Tibial artery (tissue), 4 donors: ENCODE data around the gene TBC1D9B.

ENCODE experiments used
- DNase-seq, 2 donors: peaks; one replicate each; pipeline ENCODE4 v3.0.0-alpha.2; 2019
- H3K27ac ChIP-seq, 2 donors: fragments of 200-600 bp; sonication (generic) in 1 of 2; 1 replicate in 1 of 2; 2 replicates in 1 of 2; pipeline ENCODE4 v1.5.1; 2018 to 2019; ENCODE audit warnings: mild to moderate bottlenecking in 1 of 2
- H3K27me3 ChIP-seq, 2 donors: fragments of 200-600 bp; sonication (generic) in 1 of 2; one replicate each; pipeline versions ENCODE4 v1.5.1 to v1.6.0; 2016 to 2019
- H3K36me3 ChIP-seq, 3 donors: fragments of 200-600 bp; sonication (generic) in 2 of 3; one replicate each; pipeline ENCODE4 v1.5.1; 2016 to 2019; ENCODE audit warnings: mild to moderate bottlenecking in 2 of 3
- H3K4me1 ChIP-seq, 4 donors: fragments of 200-600 bp; sonication (generic) in 2 of 4; 1 replicate in 3 of 4; 2 replicates in 1 of 4; pipeline ENCODE4 v1.5.1; 2016 to 2019
- H3K4me3 ChIP-seq, 2 donors: fragments of 200-600 bp; sonication (generic) in 1 of 2; 1 replicate in 1 of 2; 2 replicates in 1 of 2; pipeline ENCODE4 v1.5.1; 2018 to 2019; ENCODE audit warnings: mild to moderate bottlenecking in 2 of 2
- H3K9me3 ChIP-seq, 3 donors: fragments of 200-600 bp; sonication (generic) in 1 of 3; one replicate each; pipeline ENCODE4 v1.5.1; 2016 to 2019
- CTCF ChIP-seq, 2 experiments: fragments of 200-600 bp in 1 of 2; fragments of 450-650 bp in 1 of 2; IDR thresholded peaks; one replicate each; pipeline ENCODE4 v1.5.1; 2017 to 2019; ENCODE audit warnings: antibody characterized with exemption in 2 of 2, mild to moderate bottlenecking in 1 of 2, moderate library complexity in 1 of 2
- intact Hi-C: fragments of 100-400 bp; cut with DNase I; formaldehyde crosslinking; loops from one replicate; pipeline ENCODE4 v1.15.0; 2023; ENCODE audit warnings: low total_unique reads

Gene TBC1D9B

GRCh38 chr5:179883163-179883562, 24.5 kb downstream of the TBC1D9B start:
- Histone ChIP-seq H3K27ac (no peak overlapping the region), H3K4me3 (no peak overlapping the region), H3K27me3 (no peaks in the 10 kb centered on the region), H3K4me1 (peaks cover 0 to under 1% (median 0%) of the 10 kb centered on the region in 4 donors), H3K36me3 (peaks cover 52 to 91% (median 84%) of the 10 kb centered on the region in 3 donors), H3K9me3 (peaks cover 0 to 16% (median 14%) of the 10 kb centered on the region in 3 donors)
- TF ChIP-seq CTCF (IDR thresholded peaks at IDR 0.05) = no peak
- no peak for DNase-seq
- intact Hi-C loops = no loop called here

GRCh38 chr5:179882338-179882737, 25.4 kb downstream of the TBC1D9B start:
- intact Hi-C loops = no loop called here
- Histone ChIP-seq H3K4me3 (no peak overlapping the region), H3K27ac (no peak overlapping the region), H3K27me3 (no peaks in the 10 kb centered on the region), H3K4me1 (peaks cover 0 to 2% (median 0%) of the 10 kb centered on the region in 4 donors), H3K9me3 (peaks cover 0 to 16% (median 14%) of the 10 kb centered on the region in 3 donors), H3K36me3 (peaks cover 44 to 90% (median 82%) of the 10 kb centered on the region in 3 donors)
- no peak for DNase-seq
- no peak for TF ChIP-seq CTCF (IDR thresholded peaks at IDR 0.05)

GRCh38 chr5:179880848-179881590, 26.7 kb downstream of the TBC1D9B start:
- no peak for TF ChIP-seq CTCF (IDR thresholded peaks at IDR 0.05)
- DNase-seq = no peak
- Histone ChIP-seq H3K9me3 (peaks cover 0 to 16% (median 14%) of the 10 kb centered on the region in 3 donors), H3K27ac (no peak overlapping the region), H3K4me1 (peaks cover 0 to 2% (median 0%) of the 10 kb centered on the region in 4 donors), H3K4me3 (no peak overlapping the region), H3K36me3 (peaks cover 35 to 90% (median 76%) of the 10 kb centered on the region in 3 donors), H3K27me3 (no peaks in the 10 kb centered on the region)
- intact Hi-C loops = no loop called here

- peaks cover 0 to 16% (median 14%) of the 10 kb centered on the region in 3 donors for H3K9me3 ChIP-seq
- no peak overlapping the region for H3K27ac ChIP-seq
- TF ChIP-seq CTCF (IDR thresholded peaks at IDR 0.05) = no peak
- no peaks in the 10 kb centered on the region for H3K27me3 ChIP-seq
- peaks cover 42 to 90% (median 75%) of the 10 kb centered on the region in 3 donors for H3K36me3 ChIP-seq
- intact Hi-C loops = no loop called here
- DNase-seq = no peak
- peaks cover 0 to 2% (median 0%) of the 10 kb centered on the region in 4 donors for H3K4me1 ChIP-seq
- H3K4me3 ChIP-seq = no peak overlapping the region
Measured at GRCh38 chr5:179880066-179880650, 27.5 kb downstream of the TBC1D9B start.

GRCh38 chr5:179879690-179880010, 28.0 kb downstream of the TBC1D9B start:
- Histone ChIP-seq H3K4me3 (no peak overlapping the region), H3K36me3 (peaks cover 42 to 90% (median 75%) of the 10 kb centered on the region in 3 donors), H3K9me3 (peaks cover 0 to 16% (median 14%) of the 10 kb centered on the region in 3 donors), H3K27ac (no peak overlapping the region), H3K4me1 (peaks cover 0 to 2% (median 0%) of the 10 kb centered on the region in 4 donors), H3K27me3 (no peaks in the 10 kb centered on the region)
- TF ChIP-seq CTCF (IDR thresholded peaks at IDR 0.05) = no peak
- intact Hi-C loops = no loop called here
- DNase-seq = no peak
